HEK293T (cell line): ENCODE results near the gene THSD4.

Experiments used
- ARNT ChIP-seq: fragments of 450-650 bp; IDR thresholded peaks from 2 replicates; pipeline ENCODE4 v1.6.1; 2017; ENCODE audit warnings: mild to moderate bottlenecking
- BHLHE40 ChIP-seq: fragments of 450-650 bp; IDR thresholded peaks from 2 replicates; pipeline ENCODE4 v1.6.1; 2016; ENCODE audit warnings: mild to moderate bottlenecking, moderate library complexity, borderline replicate concordance
- FOXA1 ChIP-seq: fragments of 450-650 bp; IDR thresholded peaks from 2 replicates; pipeline ENCODE4 v1.6.1; 2016; ENCODE audit warnings: mild to moderate bottlenecking
- FOXK2 ChIP-seq: fragments of 450-650 bp; IDR thresholded peaks from 2 replicates; pipeline ENCODE4 v1.6.1; 2016; ENCODE audit warnings: mild to moderate bottlenecking
- FOXM1 ChIP-seq: fragments of 450-650 bp; IDR thresholded peaks from 2 replicates; pipeline ENCODE4 v1.6.1; 2017; ENCODE audit warnings: mild to moderate bottlenecking, borderline replicate concordance
- ZNF384 ChIP-seq: fragments of 450-650 bp; IDR thresholded peaks from 2 replicates; pipeline ENCODE4 v1.6.1; 2016

DNA sequence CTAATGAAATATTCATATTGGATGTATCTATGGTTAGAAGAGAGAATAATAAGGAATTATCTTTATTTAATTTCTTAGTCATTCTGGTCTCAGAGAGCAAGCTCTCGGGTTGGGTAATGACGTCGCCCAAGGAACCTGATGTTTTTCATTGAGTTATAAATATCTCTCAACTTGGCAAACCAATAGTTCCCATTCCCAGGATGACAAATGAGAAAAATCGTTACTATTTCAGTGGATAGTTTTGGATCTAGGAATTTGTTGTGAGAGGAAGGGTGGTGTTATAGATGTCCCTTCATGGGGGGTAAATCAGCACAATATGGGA lies 532.2 kb downstream of the THSD4 start:
- no peak for TF ChIP-seq FOXA1
- TF ChIP-seq ARNT, result no peak
- TF ChIP-seq FOXK2, result no peak
- no peak for TF ChIP-seq BHLHE40
- TF ChIP-seq ZNF384, result no peak
- no peak for TF ChIP-seq FOXM1
